Skin epidermis (tissue), 12 donors: ENCODE measurements around the gene INPP5K.
A peak's percentile ranks its signal among the peaks of the same experiment; 100 is the strongest.

Experiments
- H3K27ac ChIP-seq, 21 experiments: fragments of 200-600 bp; sonication (generic) in 11 of 21; one replicate each; pipeline ENCODE4 v1.5.0; 2020; ENCODE audit warnings: mild to moderate bottlenecking in 3 of 21, inconsistent platforms in 2 of 21, moderate library complexity in 2 of 21
- H3K4me3 ChIP-seq, 7 experiments: fragments of 200-600 bp; sonication (generic) in 2 of 7; one replicate each; pipeline ENCODE4 v1.5.0; 2020; ENCODE audit warnings: inconsistent platforms in 2 of 7, mild to moderate bottlenecking in 2 of 7, moderate library complexity in 1 of 7

Gene INPP5K

GRCh38 chr17:1516388-1517161, at the start of gene INPP5K:
TSS of gene INPP5K (minus strand) at chr17:1516612. CDS start at chr17:1516499, 113 bp downstream.
- Histone ChIP-seq H3K4me3 (peak within 1 kb of the TSS; percentile 72 to 97 (median 92)), H3K27ac (peak within 1 kb of the TSS; percentile 76 to 95 (median 89))

- Histone ChIP-seq H3K4me3 (no peak overlapping the region), H3K27ac (peak overlapping the region in 2 of 21 experiments; percentile 50 to 81)
Observed at GRCh38 chr17:1565877-1566276, 49.5 kb upstream of the INPP5K start.

DNA sequence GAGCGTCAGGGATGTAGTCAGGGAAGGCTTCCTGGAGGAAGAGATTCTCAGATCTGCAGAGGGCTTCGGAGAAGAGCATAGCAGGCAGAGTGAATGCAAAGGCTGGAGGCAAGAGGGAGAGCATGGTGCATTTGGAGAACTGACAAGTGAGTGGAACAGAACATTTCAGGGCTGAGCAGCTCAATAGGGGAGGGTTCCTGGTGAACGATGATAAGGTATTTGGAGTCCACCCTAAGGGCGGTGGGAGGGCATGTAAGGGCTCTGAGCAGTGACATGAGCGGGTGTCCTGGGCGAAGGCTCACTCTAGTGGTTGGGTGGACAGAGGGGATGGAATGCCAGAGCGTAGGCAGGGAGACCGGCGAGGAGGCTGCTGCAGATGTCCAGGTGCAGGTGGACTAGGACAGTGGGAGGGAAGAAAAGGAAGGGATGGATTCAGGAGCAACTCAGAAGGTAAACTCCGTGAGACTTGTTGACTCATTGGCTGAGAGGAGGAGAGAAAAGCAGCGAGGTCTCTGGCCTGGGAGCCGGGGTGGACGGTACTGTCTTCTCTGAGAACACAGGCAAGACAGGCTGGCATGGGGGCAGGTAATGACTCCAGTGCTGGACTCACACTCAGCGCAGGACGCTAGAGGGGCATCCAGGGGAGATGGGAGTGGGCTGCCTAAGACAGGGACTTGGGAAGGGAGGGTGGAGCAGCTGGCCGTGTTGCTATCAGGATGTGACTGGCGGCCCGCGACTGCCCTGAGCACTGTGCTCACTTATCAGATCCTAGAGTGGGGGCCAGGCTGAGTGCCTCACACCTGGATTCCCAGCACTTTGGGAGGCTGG, 47.6 kb upstream of the INPP5K start:
- Histone ChIP-seq H3K27ac (no peak overlapping the region), H3K4me3 (no peak overlapping the region)

- Histone ChIP-seq H3K4me3 (peak overlapping the region in 1 of 7 experiments; percentile 24), H3K27ac (peak overlapping the region in 1 of 21 experiments; percentile 34)
Observed at GRCh38 chr17:1563471-1563785, 47.0 kb upstream of the INPP5K start.

GRCh38 chr17:1562176-1562643, 45.8 kb upstream of the INPP5K start:
- H3K4me3 ChIP-seq, result peak overlapping the region; percentile 60 to 94 (median 90)
- H3K27ac ChIP-seq, result peak overlapping the region; percentile 71 to 98 (median 92)

DNA sequence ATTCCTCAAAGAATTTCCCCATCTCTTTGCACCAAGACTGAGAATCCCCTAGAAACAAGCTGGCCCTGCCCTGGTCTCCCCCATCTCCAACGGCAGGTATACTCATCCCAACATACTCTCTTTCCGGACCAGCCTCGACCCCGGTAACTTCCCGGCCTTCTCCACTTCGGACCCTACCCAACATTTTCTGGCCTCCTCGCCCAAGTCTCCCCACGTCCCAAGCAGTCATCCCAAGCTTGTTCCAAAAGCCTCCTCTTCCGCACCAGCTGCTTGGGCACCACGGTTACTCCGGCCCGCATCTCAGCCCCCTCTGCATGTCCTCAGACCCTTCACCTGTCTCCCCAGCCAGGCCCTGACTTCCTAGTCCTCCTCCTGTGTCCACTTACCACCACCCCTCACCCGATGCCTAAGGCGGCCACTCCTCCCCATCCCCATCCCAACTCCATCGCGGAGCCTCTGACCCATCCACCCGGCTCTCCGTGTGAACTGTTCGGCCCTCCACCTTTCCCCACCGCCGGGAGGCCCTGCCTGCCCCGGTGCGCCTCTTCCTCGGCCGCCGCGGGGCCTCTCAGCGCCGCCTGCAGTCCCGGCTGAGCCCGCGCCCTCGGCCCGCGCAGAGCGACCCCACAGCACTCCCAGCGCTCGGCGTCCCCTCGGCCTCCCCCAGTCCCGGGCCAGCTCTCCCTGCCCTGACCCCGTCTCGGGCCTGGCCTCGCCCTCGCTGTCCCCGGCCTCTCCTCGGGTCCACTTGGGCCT, 45.2 kb upstream of the INPP5K start:
- Histone ChIP-seq H3K27ac (peak overlapping the region; percentile 71 to 98 (median 92)), H3K4me3 (peak overlapping the region; percentile 60 to 94 (median 90))

- Histone ChIP-seq H3K4me3 (peak overlapping the region in 5 of 7 experiments; percentile 60 to 94 (median 90)), H3K27ac (peak overlapping the region in 4 of 21 experiments; percentile 94 to 98 (median 95))
Observed at GRCh38 chr17:1560858-1561355, 44.5 kb upstream of the INPP5K start.

DNA sequence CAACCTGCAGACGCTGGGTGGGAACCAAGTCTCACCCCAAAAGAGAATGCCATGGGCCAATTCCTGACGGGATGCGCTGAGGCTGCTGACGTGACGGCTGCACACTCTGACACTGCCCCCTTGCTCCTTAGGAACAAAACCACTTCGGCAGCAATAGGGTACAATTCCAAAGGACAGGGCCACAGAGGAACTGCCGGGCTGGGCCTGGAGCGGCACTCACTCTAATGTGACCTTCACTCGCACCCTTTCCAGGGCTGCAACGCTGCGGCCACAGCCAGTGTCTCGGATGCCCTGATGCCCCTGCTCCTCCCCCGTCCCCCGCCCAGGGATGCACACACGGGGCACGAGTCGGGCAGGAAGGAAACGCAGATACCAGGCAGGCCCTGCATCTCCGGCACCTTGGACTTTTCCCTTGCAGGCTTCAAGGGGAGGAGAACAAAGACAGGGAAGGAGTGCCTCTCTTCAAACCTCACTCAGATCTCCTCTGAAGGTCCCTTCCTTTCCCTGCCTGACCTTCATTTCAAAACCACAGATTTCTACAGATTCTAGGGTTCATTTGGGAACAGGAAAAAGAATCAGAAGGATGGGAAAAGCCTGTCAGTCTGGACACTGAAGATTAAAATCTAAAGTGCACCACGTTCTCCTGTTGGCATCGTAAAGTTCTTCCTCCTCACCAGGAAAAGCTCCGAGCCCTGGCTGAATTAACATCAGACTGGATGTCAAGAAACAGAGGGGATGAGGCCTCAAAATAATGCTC, 43.9 kb upstream of the INPP5K start:
- peak overlapping the region in 1 of 7 experiments; percentile 94 for H3K4me3 ChIP-seq
- H3K27ac ChIP-seq, result peak overlapping the region in 2 of 21 experiments; percentile 26 to 96

DNA sequence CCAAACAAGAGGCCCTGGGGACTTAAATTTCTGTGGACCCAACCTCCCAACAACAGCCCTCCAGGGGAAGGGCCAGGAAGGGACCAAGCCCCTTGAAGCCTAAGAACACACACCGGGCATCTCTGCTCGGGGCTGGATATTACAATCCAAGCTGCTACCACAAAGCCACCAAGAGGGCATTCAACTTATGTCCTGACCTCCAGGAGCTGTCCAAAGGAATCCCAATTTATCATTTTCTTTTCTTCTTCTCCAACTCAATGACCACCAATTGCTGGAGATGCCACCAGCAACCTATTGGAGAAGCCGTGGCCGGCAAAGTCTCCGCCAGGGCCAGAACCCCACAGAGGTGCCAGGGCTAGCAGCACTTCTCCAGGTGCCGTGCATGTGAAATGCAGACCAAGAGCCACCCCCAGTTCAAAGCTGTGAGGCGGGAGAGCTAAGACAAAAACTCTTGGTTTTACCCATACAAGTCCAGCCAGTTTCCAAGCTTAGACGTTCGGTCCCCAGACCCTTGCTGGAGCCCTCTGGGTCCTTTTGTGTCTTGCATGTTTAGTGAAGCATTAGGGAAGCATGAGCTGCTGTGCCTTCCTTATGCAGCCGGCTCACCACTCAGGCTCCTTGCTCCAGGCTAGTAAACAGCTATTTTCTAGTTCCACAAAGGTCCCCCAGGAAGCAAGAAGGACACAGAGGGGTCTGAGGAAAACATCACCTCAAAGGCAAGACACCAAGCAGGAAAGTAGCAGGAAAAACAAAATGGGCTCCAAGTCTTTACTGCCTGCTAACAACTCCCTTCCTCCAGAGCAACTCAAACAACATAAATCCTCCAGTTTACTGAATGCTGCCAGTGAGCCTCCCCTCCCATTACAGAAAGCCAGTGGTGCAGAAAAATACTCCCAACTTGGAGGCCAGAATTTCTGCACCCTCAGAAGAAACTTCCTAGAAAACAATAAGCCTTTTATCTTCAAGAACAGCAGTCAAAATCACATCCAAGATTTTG, 42.9 kb upstream of the INPP5K start:
- no peak overlapping the region for H3K4me3 ChIP-seq
- peak overlapping the region in 3 of 21 experiments; percentile 6 to 87 (median 65) for H3K27ac ChIP-seq

- Histone ChIP-seq H3K4me3 (no peak overlapping the region), H3K27ac (peak overlapping the region in 9 of 21 experiments; percentile 42 to 87 (median 77))
Observed at GRCh38 chr17:1558401-1558800, 42.0 kb upstream of the INPP5K start.

- no peak overlapping the region for H3K4me3 ChIP-seq
- peak overlapping the region in 19 of 21 experiments; percentile 31 to 87 (median 76) for H3K27ac ChIP-seq
Observed at GRCh38 chr17:1557355-1558095, 41.1 kb upstream of the INPP5K start.

DNA sequence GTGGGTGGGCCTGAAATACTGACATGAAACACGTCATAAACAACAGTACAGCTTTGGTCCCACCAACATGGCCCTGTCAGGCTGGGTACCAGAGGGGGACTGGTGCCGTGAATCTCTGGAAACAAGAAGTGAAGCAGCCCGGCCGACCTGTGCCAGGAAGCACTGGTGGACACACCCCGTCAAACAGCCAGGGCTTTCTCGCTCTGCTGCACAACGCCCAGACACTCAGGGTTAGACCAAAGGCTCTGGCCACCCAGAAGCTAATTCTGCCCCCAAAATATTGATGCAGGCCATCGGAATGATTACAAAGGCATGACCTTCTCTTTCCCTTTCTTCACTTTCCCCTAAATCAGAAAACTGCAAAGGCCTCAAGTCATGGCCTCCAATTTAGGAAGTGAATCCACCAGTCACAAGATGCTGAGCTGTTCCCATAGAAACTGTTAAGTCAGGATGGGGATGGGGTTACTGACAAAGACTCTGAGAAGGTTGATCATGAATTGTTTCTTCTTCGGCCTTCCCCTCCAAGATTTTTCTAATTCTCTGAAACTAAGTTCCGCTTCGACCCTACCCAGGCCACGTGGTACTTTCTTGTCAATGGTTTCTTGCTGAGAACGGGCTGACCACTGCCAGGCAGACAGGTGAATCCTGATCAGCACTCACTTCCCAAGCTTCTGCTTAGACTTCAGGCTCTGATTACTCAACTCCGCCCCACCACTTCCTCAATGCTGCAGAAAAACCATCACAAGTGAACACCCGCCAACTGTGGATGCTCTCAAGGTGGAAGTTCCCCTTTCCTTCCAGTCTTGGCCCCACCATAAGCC, 39.4 kb upstream of the INPP5K start:
- H3K27ac ChIP-seq, result peak overlapping the region in 16 of 21 experiments; percentile 17 to 87 (median 72)
- no peak overlapping the region for H3K4me3 ChIP-seq

- H3K4me3 ChIP-seq, result no peak overlapping the region
Observed at GRCh38 chr17:1554751-1555540, 38.5 kb upstream of the INPP5K start.

DNA sequence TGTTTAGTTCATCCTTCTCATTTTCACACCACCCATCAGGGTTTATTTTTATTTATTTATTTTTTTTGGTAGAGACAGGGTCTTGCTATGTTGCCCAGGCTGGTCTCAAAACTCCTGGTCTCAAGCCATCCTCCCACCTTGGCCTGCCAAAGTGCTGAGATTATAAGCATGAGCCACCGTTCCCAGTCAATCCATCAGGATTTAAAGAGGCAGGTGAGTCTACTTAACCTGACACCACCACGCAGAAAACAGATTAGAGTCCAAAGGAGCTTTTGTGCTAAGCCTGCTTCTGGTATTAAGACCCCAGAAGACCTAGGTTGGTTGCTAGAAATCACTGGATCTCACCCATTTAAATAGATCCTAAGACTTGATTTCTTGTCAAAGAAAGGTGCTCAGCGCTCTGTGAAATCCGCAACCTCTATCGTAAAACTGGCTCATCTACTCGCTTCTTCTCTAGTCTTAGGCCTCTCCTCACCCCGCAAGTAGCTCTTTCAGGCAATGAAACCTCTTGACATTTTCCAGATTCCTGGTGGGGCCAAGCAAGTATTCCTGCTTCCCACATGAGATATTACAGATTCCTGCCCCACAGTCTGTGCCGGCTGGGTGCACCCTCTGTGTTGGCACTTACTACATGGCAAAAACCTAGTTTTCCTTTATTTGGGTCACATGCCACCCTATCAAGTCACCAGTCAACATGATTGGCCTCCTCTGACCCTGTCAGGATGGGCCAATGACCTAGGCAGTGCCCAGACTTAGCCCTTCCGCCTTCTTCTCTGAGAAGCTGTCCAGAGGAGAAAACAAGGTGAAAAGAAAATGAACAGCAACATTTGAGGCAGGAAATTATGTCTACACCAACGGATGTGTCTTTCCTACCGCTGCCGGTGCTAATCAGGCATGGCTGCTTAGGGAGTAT, 37.2 kb upstream of the INPP5K start:
- H3K4me3 ChIP-seq, result no peak overlapping the region
- H3K27ac ChIP-seq, result peak overlapping the region in 2 of 21 experiments; percentile 58 to 87

More at GRCh38 chr17:1554751-1555540, 38.5 kb upstream of the INPP5K start:
- peak overlapping the region in 16 of 21 experiments; percentile 11 to 87 (median 58) for H3K27ac ChIP-seq
